Activated naive CD8-positive, alpha-beta T cell treated with anti-CD3 and anti-CD28 coated beads, Interleukin-2, amount 10 ng/mL, durations not matched to agents 7 days and 5 days (primary cell): ENCODE data around the gene MCTS1. TPM values are rescaled to one million over a fixed set of nuclear protein-coding genes. Genes with fewer than 3 reads are reported as not detected.
"Not testable (repeated sequence)": the region's sequence is repeated elsewhere in the genome, so short reads cannot be mapped to it uniquely, and the experiment has no call there.

Experiments used
- ATAC-seq: fragments of 150-1000 bp; cut with Tn5 transposase; one replicate; pipeline ENCODE4 v1.10.0; 2021; ENCODE audit warnings: low read depth, moderate library complexity
- POLR2A ChIA-PET: fragments of 350-600 bp; sonication (Branson Sonifier 250); formaldehyde crosslinking; loops from one replicate; lab custom pipeline; 2021; ENCODE audit warnings: antibody characterized with exemption; lab: Charles Lee
- DNase-seq: peaks from one replicate; pipeline ENCODE4 v3.0.0; 2021
- H3K27ac Mint-ChIP-seq: one replicate; pipeline ENCODE4 v1.8.0; 2022; ENCODE audit warnings: mild to moderate bottlenecking, mixed read lengths
- H3K27me3 Mint-ChIP-seq: one replicate; pipeline ENCODE4 v1.8.0; 2022; ENCODE audit warnings: mild to moderate bottlenecking, moderate library complexity, mixed read lengths
- H3K36me3 Mint-ChIP-seq: one replicate; pipeline ENCODE4 v1.8.0; 2021; ENCODE audit warnings: mild to moderate bottlenecking, mixed read lengths
- H3K4me1 Mint-ChIP-seq: one replicate; pipeline ENCODE4 v1.8.0; 2021; ENCODE audit warnings: mixed read lengths
- H3K4me3 Mint-ChIP-seq: one replicate; pipeline ENCODE4 v1.8.0; 2022; ENCODE audit warnings: mild to moderate bottlenecking, moderate library complexity, mixed read lengths
- H3K9me3 Mint-ChIP-seq: one replicate; pipeline ENCODE4 v1.8.0; 2021; ENCODE audit warnings: mixed read lengths
- total RNA-seq, 2 experiments: library from RNA; stranded (reverse); gene quantifications; one replicate each; pipeline ENCODE4 v1.2.3, GENCODE V29; 2021

The MCTS1 gene
- total RNA-seq, 2 experiments from 2014 or later: 40.5 to 42.1 TPM

GRCh38 chrX:120573806-120574205 lies 30.1 kb upstream of the MCTS1 start:
- H3K27ac Mint-ChIP-seq, H3K4me3 Mint-ChIP-seq, ATAC-seq, DNase-seq, H3K27me3 Mint-ChIP-seq, H3K4me1 Mint-ChIP-seq, H3K36me3 Mint-ChIP-seq, H3K9me3 Mint-ChIP-seq, POLR2A ChIA-PET: not testable (repeated sequence)

GRCh38 chrX:120575379-120576114 lies 28.4 kb upstream of the MCTS1 start:
- Mint-ChIP-seq H3K27ac (no peak overlapping the region), H3K36me3 (no peaks in the 10 kb centered on the region), H3K9me3 (peaks cover 1% of the 10 kb centered on the region), H3K4me1 (peaks cover 3% of the 10 kb centered on the region), H3K27me3 (peaks cover 7% of the 10 kb centered on the region), H3K4me3 (no peak overlapping the region)
- POLR2A ChIA-PET: no interaction called here
- DNase-seq (no peak), ATAC-seq (no peak)

DNA sequence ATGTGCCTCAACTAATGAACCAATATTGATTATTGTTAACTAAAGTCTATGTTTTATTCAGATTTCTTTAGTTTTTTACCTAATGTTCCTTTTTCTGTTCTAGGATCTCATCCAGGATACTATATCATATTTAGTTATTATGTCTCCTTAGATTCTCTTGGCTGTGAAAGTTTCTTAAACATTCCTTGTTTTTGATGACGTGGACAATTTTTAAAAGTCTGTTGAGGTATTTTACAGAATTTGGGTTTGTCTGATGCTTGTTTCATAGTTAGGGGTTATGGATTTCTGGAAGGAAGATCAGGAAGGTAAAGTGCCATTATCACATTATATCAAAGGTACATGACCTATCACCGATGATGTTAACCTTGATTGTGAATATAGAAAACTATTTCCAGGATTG lies 18.2 kb upstream of the MCTS1 start:
- peaks cover 5% of the 10 kb centered on the region for H3K4me1 Mint-ChIP-seq
- POLR2A ChIA-PET: interaction anchor here (1.3 kb wide), 1 partner anchor 18 kb away, joined by 4 read pairs; the partner anchor contains the start of gene MCTS1
- DNase-seq: no peak
- H3K9me3 Mint-ChIP-seq: no peaks in the 10 kb centered on the region
- H3K4me3 Mint-ChIP-seq: no peak overlapping the region
- H3K36me3 Mint-ChIP-seq: no peaks in the 10 kb centered on the region
- no peak for ATAC-seq
- no peak overlapping the region for H3K27ac Mint-ChIP-seq
- H3K27me3 Mint-ChIP-seq: peaks cover 6% of the 10 kb centered on the region

GRCh38 chrX:120604361-120604782 lies 471 bp downstream of the MCTS1 start:
- peak; percentile 71 for ATAC-seq
- Mint-ChIP-seq H3K27ac (peak overlapping the region; percentile 100), H3K4me3 (peak overlapping the region; percentile 93), H3K4me1 (peaks cover 2% of the 10 kb centered on the region), H3K27me3 (no peaks in the 10 kb centered on the region), H3K9me3 (no peaks in the 10 kb centered on the region), H3K36me3 (peaks cover 7% of the 10 kb centered on the region)
- POLR2A ChIA-PET: interaction anchor here (0.5 to 2.6 kb wide), 15 partner anchors 14 to 147 kb away, joined by 3 to 65 read pairs (median 4); partner anchors contain the start of genes C1GALT1C1 and CUL4B
- DNase-seq: no peak

- H3K36me3 Mint-ChIP-seq: peaks cover 16% of the 10 kb centered on the region
- DNase-seq (no peak), ATAC-seq (no peak)
- H3K4me1 Mint-ChIP-seq: no peaks in the 10 kb centered on the region
- H3K27me3 Mint-ChIP-seq: no peaks in the 10 kb centered on the region
- no peak overlapping the region for H3K27ac Mint-ChIP-seq
- H3K9me3 Mint-ChIP-seq: no peaks in the 10 kb centered on the region
- H3K4me3 Mint-ChIP-seq: no peak overlapping the region
- POLR2A ChIA-PET: no interaction called here
Observed at GRCh38 chrX:120612086-120612485, 8.2 kb downstream of the MCTS1 start.

- Mint-ChIP-seq H3K4me1 (no peaks in the 10 kb centered on the region), H3K4me3 (no peak overlapping the region), H3K36me3 (peaks cover 15% of the 10 kb centered on the region), H3K27me3 (no peaks in the 10 kb centered on the region), H3K9me3 (no peaks in the 10 kb centered on the region), H3K27ac (no peak overlapping the region)
- ATAC-seq (no peak), DNase-seq (no peak)
- POLR2A ChIA-PET: no interaction called here
Observed at GRCh38 chrX:120614816-120615215, 10.9 kb downstream of the MCTS1 start.

GRCh38 chrX:120617996-120618630 lies 14.2 kb downstream of the MCTS1 start:
- peaks cover 17% of the 10 kb centered on the region for H3K36me3 Mint-ChIP-seq
- no peak overlapping the region for H3K27ac Mint-ChIP-seq
- H3K4me1 Mint-ChIP-seq: no peaks in the 10 kb centered on the region
- H3K27me3 Mint-ChIP-seq: no peaks in the 10 kb centered on the region
- no peaks in the 10 kb centered on the region for H3K9me3 Mint-ChIP-seq
- no peak for DNase-seq
- ATAC-seq: no peak
- H3K4me3 Mint-ChIP-seq: no peak overlapping the region
- POLR2A ChIA-PET: interaction anchor here (1.5 kb wide), 1 partner anchor 14 kb away, joined by 5 read pairs; the partner anchor contains the start of gene MCTS1

DNA sequence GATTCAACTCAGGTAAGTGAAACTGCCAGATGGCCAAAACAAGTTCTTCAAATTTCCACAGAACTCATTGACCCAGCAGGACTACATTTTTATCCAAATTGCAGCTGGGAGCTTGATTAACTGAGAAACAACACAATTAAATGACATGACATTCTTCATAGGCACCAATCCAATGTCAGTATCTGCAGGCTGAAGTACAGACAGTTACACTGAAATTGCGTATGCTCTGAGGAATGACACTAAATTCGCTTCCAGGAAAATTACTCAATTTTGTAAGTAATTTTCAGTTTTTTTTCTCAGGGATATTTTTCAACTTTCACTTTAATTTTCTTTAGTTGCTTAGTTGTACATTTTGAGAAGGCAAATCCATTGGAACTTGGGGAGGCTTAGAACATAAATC lies 21.5 kb downstream of the MCTS1 start:
- Mint-ChIP-seq H3K27ac (no peak overlapping the region), H3K9me3 (no peaks in the 10 kb centered on the region), H3K36me3 (peaks cover 15% of the 10 kb centered on the region), H3K4me1 (peaks cover 9% of the 10 kb centered on the region), H3K4me3 (no peak overlapping the region), H3K27me3 (no peaks in the 10 kb centered on the region)
- DNase-seq: no peak
- POLR2A ChIA-PET: no interaction called here
- ATAC-seq: no peak

GRCh38 chrX:120629667-120630537 lies 26.0 kb downstream of the MCTS1 start, which contains the start of gene C1GALT1C1:
C1GALT1C1 (minus strand) TSS chrX:120630054; CDS start chrX:120627166, 2,888 bp downstream.
- ATAC-seq (peak; percentile 97), DNase-seq (peak; percentile 90)
- Mint-ChIP-seq H3K4me3 (peak within 1 kb of the TSS; percentile 96), H3K36me3 (peaks cover 8% of the 10 kb centered on the region), H3K27ac (peak within 1 kb of the TSS; percentile 98), H3K27me3 (no peaks in the 10 kb centered on the region), H3K4me1 (peaks cover 11% of the 10 kb centered on the region), H3K9me3 (no peaks in the 10 kb centered on the region)
- POLR2A ChIA-PET: interaction anchor here (1.0 to 4.0 kb wide), 3 partner anchors 26 to 123 kb away, joined by 3 to 27 read pairs (median 6); partner anchors contain the start of genes CUL4B and MCTS1

- Mint-ChIP-seq H3K36me3 (no peaks in the 10 kb centered on the region), H3K27me3 (no peaks in the 10 kb centered on the region), H3K4me1 (no peaks in the 10 kb centered on the region), H3K9me3 (no peaks in the 10 kb centered on the region), H3K27ac (no peak overlapping the region), H3K4me3 (no peak overlapping the region)
- ATAC-seq: no peak
- DNase-seq: no peak
- POLR2A ChIA-PET: no interaction called here
Observed at GRCh38 chrX:120638619-120639018, 34.7 kb downstream of the MCTS1 start.

- no peak for DNase-seq
- H3K4me3 Mint-ChIP-seq: no peak overlapping the region
- no peak overlapping the region for H3K27ac Mint-ChIP-seq
- H3K4me1 Mint-ChIP-seq: no peaks in the 10 kb centered on the region
- no peaks in the 10 kb centered on the region for H3K27me3 Mint-ChIP-seq
- POLR2A ChIA-PET: no interaction called here
- ATAC-seq: no peak
- H3K36me3 Mint-ChIP-seq: no peaks in the 10 kb centered on the region
- H3K9me3 Mint-ChIP-seq: no peaks in the 10 kb centered on the region
Observed at GRCh38 chrX:120642871-120643270, 39.0 kb downstream of the MCTS1 start.

GRCh38 chrX:120647127-120647526 lies 43.2 kb downstream of the MCTS1 start:
- Mint-ChIP-seq H3K27me3 (no peaks in the 10 kb centered on the region), H3K4me1 (no peaks in the 10 kb centered on the region), H3K9me3 (no peaks in the 10 kb centered on the region), H3K4me3 (no peak overlapping the region), H3K36me3 (no peaks in the 10 kb centered on the region), H3K27ac (no peak overlapping the region)
- POLR2A ChIA-PET: no interaction called here
- DNase-seq: no peak
- ATAC-seq: no peak

DNA sequence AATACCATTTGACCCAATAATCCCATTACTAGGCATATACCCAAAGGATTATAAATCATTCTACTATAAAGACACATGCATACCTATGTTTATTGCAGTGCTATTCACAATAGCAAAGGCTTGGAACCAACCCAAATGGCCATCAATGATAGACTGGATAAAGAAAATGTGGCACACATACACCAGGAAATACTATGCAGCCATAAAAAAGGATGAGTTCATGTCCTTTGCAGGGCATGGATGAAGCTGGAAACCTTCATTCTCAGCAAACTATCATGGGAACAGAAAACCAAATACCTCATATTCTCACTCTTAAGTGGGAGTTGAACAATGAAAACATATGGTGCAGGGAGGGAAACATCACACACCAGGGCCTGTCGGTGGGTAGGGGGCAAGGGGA lies 48.4 kb downstream of the MCTS1 start:
- DNase-seq, H3K9me3 Mint-ChIP-seq, H3K36me3 Mint-ChIP-seq, H3K27me3 Mint-ChIP-seq, H3K4me1 Mint-ChIP-seq, ATAC-seq, POLR2A ChIA-PET, H3K4me3 Mint-ChIP-seq, H3K27ac Mint-ChIP-seq: not testable (repeated sequence)
